Activated CD8-positive, alpha-beta memory T cell treated with anti-CD3 and anti-CD28 coated beads for 4 hours (primary cell): ENCODE data around the gene AP1S1.
"Not testable (repeated sequence)": the region's sequence is repeated elsewhere in the genome, so short reads cannot be mapped to it uniquely, and the experiment has no call there.

Experiments used
- DNase-seq, 2 donors: peaks; one replicate each; pipeline ENCODE4 v3.0.0-alpha.2; 2020; ENCODE audit warnings: low read depth in 2 of 2

Gene AP1S1

DNA sequence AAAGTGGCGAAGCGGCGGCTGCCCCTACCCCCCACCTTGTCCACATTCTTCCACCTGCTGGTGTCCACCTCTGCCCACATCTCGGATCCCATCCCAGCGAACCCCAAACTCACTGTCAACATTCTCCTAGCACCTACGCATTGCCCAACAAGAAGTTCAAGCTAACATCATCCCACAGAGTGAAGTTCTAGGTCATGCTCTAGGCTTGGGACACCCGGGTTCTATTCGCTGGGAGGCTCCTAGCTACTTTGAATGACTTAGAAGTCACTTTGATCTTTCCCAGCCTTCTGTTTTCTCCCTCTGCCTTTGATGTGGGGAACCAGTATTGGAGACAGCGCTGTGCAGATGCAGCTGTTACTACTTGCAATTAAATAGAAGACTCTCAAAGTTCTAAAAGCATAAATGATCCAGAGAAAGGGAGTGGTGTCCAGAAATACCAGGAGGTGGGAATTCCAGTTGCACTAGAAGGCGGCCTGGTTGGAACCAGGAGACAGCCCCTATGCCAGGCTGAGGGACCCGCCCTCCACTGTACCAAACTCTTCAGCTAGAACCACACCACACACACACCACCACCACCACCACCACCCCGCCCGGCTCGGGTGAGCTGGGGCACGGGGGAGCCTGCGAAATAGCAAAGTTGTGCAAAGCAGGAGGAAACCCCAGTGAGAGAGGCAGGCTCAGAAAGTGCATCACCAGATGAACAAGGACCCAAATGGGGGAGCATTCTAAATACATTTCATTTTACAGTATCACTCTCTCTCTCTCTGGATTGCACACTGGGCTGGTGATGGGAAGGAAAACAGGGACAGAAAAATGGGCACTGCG is 16.6 kb downstream of the AP1S1 start:
- DNase-seq = no peak

DNA sequence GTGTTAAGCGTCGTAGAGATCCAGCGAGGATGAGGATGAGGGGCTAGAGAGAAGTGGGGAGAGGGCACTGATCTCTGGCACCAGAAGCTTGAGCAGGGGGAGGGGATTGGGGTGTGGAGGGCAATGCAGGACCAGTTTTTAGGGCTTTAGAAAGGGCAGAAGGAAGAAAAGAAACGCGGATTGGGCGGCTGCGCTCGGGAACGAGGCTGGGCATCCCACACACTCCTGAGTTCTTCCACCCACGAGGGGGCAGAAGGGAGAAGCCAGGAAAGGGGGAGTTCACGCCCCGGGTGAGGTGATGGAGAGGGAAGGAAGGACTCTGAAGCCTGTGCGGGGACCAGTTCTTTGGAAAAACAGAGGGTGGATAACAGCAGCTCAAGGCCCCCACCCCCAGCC is 17.2 kb downstream of the AP1S1 start:
- DNase-seq = no peak

DNA sequence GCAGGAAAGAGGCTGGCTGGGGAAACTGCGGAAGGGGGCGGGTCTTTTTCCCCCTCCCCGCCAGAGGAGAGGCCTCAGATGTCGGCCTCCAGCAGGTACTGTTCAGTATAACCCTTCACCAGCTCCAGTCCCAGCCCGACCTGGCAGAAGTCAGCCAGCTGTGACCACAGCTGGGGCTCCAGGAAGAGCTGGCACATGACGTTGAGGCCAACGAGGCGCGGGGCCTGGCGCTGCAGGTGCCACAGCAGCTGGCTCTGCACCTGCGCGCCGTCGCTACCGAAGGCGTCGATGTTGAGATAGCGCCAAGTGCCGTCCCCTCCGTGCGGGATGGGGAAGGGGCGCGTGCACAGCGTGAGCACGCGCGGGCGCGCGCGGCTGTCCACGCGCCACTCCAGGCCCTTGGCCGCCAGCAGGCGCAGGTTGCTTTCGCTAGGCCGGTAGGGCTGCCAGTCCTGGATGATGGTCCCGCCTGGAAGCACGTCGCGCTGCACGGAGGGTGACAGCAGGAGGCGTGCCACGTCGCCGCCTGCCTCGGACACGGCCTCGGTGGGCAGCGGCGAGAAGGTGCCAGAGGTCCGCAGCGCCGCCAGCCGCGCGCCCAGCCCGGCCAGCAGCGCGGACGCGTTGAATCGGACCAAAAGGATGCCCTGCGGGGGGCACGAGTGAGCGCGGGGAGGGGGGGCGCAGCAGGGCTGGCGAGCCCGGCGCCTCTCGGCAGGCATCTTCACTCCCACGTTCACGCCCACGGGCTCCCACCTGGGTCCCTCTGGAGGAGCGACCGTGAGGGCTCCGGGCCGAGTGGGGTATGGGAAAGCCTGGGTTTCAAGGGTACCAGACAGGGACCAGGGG is 18.0 kb downstream of the AP1S1 start:
- DNase-seq = no peak

DNA sequence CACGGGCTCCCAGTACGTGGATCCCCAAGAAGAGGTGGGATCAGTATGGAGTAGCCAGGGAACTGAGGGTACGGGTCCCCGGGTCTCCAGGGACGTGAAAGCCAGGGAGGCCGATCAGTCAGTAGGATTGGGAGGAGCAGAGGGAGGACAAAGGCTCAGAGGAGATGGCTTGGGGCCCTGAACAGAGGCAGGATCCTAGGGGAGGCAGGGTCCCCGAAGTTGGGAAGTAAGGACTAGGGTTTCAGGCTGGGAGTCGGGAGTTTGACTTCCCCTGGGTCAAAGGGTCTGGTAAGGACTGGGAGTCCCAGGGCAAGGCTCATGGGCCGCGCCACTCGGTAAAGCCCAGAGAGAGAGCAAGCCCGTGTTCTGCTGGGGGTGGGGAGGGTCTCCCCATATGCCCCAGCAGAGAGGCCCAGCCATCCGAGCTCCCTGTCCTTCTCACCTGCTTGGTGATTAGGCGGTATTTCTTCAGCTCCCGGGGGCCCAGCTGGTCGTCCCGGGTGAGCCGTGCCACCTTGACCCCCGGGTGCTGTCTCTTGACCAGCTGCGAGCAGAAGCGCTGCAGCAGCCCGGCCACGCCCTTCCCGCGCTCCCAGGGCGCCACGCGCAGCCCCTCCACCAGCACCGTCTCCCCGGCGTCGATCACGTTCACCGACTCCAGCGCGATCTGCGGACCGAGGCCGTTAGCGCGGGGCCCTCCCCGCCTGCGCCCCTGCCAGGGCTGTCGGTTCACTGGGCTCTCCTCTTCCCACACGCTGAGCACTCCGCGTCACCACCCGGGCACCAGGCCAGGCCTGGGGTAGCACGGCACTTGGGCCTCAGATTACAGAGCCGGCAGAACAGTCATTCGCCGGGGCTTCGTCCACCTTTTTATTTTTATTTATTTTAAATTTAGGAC is 18.8 kb downstream of the AP1S1 start:
- no peak for DNase-seq

DNA sequence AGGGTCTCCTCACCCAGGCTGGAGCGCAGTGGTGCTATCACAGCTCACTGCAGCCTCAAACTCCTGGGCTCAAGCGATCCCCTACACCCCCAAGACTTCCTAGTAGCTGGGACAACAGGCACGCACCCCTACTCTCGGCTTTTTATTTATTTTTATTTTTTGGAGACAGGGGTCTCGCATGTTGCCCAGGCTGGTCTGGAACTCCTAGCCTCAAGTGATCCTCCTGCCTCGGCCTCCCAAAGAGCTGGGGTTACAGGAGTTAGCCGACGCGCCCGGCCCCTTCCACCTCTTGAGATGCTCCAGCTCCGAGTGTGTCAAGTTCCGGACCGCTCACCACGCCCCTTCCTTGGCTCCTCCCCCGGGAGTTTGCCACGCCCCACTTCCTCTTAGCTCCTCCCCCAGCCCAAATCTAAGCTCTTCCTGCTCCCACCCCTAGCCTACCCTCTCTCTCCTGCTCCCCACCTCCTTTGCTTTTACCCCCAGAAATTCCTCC is 19.5 kb downstream of the AP1S1 start:
- DNase-seq = peak in 1 of 2 donors; percentile 31

GRCh38 chr7:101174322-101174854 is 20.1 kb downstream of the AP1S1 start:
- DNase-seq = no peak

DNA sequence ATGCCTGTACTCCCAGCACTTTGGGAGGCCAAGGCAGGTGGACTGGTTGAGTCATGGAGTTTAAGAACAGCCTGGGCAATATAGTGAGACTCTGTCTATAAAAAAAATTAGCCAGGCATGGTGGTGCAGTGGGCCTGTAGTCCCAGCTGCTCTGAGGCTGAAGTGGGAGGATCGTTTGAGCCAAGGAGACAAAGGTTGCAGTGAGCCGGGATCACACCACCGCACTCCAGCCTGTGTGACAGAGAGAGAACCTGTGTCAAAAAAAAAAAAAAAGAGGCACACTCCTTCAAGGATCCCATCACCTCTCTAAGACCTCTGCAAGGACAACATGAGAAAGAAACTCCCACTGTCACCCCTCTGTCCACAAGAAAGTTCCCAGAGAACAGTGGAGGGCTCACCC is 21.4 kb downstream of the AP1S1 start:
- no peak for DNase-seq

DNA sequence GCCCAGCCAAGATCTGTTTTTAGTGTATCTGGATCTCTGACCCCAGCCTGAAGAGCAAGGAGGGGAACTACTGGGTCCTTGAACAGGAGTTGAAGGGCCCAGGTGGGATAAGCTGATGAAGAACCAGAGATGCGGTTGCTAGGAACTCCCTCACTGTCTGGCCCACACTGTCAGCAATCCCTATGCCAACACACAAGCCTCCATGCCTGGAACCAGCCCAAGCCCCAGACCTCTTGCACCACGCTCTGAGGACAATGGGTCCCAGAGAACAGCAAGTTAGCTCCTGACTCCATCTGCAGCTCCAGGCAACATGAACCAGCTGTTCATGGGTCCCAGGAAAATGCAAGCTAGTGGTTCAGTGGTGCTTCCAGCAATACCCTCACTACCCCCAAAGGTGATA is 23.4 kb downstream of the AP1S1 start:
- no peak for DNase-seq

- no peak for DNase-seq
These were observed 24.8 kb downstream of the AP1S1 start for GRCh38 chr7:101179117-101179516.

- DNase-seq = no peak
These were observed 25.4 kb downstream of the AP1S1 start for GRCh38 chr7:101179713-101180112.

DNA sequence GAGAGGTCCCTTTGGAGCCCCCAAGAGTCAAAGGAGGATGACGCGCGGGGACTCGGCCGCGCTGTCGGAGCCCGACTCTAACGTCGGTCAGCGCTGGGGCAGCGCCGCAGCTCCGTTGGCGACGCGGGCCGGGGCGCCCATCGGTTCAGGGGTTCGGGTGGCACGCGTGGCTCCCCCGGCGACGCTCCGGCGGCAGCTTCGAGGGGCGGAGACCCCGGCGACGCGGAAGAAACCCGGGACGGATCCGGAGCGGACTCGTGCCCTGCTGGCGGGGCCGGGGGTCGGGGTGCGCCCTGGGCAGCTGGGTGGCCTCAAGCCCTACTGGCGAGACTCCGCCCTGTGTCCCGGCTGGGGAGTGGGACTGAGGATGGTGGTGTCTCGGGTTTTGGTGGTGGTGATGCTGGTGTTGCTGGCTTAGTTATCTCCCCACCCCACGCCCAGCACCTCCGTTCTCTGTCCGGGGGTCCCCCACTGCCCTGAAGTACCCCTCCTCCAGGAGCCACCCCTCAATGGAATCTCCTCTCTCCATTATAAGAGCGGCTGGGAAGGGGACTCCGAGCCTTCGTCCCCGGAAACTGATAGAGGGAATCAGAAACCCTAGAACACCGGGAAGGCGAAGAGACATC is 26.0 kb downstream of the AP1S1 start, which contains the start of gene NAT16:
NAT16 (minus strand) TSS at position 164 of the 626 bp plus-strand sequence. CDS start 5,486 bp downstream, outside the sequence.
- DNase-seq = no peak

GRCh38 chr7:101185258-101185839 is 31.1 kb downstream of the AP1S1 start:
- no peak for DNase-seq

DNA sequence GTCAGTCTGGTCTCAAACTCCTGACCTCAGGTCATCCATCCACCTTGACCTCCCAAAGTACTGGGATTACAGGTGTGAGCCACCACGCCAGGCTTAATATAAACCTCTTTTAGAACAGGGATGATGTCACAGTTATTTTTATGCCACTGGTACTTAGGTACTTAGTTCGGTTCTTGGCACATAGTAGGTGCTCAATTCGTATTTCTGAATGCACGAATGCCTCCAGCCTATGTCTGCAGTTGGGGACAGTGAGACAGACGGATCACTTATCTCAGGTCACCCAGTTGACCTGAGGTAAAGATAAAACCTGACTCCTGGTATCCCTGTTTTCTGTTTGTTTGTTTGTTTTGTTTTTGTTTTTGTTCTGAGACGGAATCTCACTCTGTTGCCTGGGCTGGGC is 31.9 kb downstream of the AP1S1 start:
- DNase-seq = no peak

DNA sequence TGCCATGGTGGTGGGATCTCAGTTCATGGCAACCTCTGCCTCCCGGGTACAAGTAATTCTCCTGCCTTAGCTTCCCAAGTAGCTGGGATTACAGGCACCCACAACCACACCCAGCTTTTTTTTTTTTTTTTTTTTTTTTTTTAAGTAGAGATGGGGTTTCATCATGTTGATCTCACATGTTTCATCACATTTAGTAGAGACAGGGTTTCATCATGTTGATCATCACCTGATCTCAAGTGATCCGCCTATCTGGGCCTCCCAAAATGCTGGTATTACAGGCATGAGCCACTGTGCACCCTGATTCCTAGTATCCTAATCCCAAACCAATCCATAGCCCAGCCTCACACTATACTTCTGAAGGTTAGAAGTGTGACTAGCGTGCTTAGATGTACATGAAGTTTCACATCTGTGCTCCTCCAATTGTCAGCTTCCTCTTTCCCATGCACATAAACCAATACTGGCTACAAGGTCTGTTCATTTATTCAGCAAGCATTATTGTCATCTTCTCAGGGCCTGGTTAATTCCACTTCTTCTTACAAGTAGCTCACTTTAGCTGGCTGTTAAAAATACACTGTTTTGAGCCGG is 32.7 kb downstream of the AP1S1 start:
- no peak for DNase-seq

GRCh38 chr7:101189109-101189508 is 34.8 kb downstream of the AP1S1 start:
- DNase-seq = no peak

- no peak for DNase-seq
These were observed 41.6 kb downstream of the AP1S1 start for GRCh38 chr7:101195884-101196283.

GRCh38 chr7:101197991-101198390 is 43.7 kb downstream of the AP1S1 start:
- no peak for DNase-seq

- no peak for DNase-seq
These were observed 44.2 kb downstream of the AP1S1 start for GRCh38 chr7:101198476-101198875.

- DNase-seq = not testable (repeated sequence)
These were observed 45.2 kb downstream of the AP1S1 start for GRCh38 chr7:101199522-101199921.

- no peak for DNase-seq
These were observed 46.2 kb downstream of the AP1S1 start for GRCh38 chr7:101200504-101200861.
